ENCODE results near the gene ZMIZ1. TPM values are rescaled to one million over a fixed set of nuclear protein-coding genes. Genes with fewer than 3 reads are reported as not detected.

Gene ZMIZ1
- total and polyA plus RNA-seq, 4 donors: 3.9 to 19.1 (median 9.8) TPM

DNA sequence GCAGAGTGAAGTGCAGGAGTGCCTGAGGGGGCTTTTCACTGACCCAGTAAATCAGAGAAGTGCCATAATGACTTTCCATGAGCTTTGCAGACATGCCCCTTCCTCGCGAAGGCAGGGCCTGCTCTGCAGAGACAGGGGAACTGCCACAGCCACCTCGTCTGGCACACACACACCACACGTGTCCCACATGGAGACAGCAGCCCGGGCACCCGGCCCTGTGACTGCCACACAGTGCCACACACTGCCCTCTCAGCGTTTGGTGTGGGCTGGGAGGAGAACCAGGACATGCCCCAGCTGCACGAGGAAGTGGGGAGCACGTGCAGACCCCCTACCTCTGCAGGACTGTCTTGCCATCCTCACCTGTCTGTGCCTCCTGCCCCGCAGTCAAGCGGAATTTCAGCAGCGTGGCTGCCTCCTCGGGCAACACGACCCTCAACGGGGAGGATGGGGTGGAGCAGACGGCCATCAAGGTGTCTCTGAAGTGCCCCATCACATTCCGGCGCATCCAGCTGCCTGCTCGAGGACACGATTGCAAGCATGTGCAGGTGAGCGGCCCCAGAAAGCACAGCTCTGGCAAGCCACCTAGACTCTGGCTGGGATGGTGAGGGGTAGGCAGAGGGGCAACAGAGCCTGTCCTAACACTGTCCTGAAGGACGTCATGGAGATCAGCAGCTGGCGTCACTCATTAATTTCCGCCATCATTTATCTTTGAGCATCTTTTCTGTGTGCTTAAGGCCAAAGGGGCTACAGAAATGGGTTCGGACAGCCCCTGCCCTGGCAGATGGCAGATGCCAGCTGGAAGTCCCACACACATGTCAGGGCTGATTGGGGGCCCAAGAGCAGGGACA lies 235.1 kb downstream of the ZMIZ1 start:
- peaks cover 34 to 82% (median 49%) of the 10 kb centered on the region in 4 donors for H3K36me3 ChIP-seq (ENCODE audit: control insufficient read depth in 4 of 4, insufficient read depth in 3 of 4, low read depth in 1 of 4, low read length in 3 of 4)
- H3K27me3 ChIP-seq (ENCODE audit: control insufficient read depth in 4 of 4, insufficient read depth in 4 of 4, low read length in 3 of 4): no peaks in the 10 kb centered on the region
- no peak for DNase-seq (ENCODE audit: low spot score)
- H3K27ac ChIP-seq (ENCODE audit: low read depth in 1 of 2, low read length in 2 of 2): no peak overlapping the region
- no peaks in the 10 kb centered on the region for H3K9me3 ChIP-seq (ENCODE audit: control insufficient read depth in 4 of 4, low read length in 3 of 4)
- no peak overlapping the region for H3K4me3 ChIP-seq (ENCODE audit: low read depth in 1 of 3, low read length in 3 of 3)
- TF ChIP-seq ZBTB33 (IDR thresholded peaks at IDR 0.05) (no peak), RXRA (IDR thresholded peaks at IDR 0.05) (no peak), EGR1 (IDR thresholded peaks at IDR 0.05; ENCODE audit: low read depth in 2 of 2) (no peak), FOXA1 (IDR thresholded peaks at IDR 0.05) (no peak), JUND (IDR thresholded peaks at IDR 0.05) (no peak), SP1 (IDR thresholded peaks at IDR 0.05) (no peak), GABPA (IDR thresholded peaks at IDR 0.05 in 1 of 2, conservative IDR thresholded peaks at IDR 0.05 in 1 of 2) (no peak), YY1 (IDR thresholded peaks at IDR 0.05) (no peak), NR2F2 (IDR thresholded peaks at IDR 0.05) (no peak)
- TF ChIP-seq, protein P1, sequence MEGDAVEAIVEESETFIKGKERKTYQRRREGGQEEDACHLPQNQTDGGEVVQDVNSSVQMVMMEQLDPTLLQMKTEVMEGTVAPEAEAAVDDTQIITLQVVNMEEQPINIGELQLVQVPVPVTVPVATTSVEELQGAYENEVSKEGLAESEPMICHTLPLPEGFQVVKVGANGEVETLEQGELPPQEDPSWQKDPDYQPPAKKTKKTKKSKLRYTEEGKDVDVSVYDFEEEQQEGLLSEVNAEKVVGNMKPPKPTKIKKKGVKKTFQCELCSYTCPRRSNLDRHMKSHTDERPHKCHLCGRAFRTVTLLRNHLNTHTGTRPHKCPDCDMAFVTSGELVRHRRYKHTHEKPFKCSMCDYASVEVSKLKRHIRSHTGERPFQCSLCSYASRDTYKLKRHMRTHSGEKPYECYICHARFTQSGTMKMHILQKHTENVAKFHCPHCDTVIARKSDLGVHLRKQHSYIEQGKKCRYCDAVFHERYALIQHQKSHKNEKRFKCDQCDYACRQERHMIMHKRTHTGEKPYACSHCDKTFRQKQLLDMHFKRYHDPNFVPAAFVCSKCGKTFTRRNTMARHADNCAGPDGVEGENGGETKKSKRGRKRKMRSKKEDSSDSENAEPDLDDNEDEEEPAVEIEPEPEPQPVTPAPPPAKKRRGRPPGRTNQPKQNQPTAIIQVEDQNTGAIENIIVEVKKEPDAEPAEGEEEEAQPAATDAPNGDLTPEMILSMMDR (IDR thresholded peaks at IDR 0.05; ENCODE audit: low read depth, low read length, missing input control): no peak
- TF ChIP-seq, protein P2, sequence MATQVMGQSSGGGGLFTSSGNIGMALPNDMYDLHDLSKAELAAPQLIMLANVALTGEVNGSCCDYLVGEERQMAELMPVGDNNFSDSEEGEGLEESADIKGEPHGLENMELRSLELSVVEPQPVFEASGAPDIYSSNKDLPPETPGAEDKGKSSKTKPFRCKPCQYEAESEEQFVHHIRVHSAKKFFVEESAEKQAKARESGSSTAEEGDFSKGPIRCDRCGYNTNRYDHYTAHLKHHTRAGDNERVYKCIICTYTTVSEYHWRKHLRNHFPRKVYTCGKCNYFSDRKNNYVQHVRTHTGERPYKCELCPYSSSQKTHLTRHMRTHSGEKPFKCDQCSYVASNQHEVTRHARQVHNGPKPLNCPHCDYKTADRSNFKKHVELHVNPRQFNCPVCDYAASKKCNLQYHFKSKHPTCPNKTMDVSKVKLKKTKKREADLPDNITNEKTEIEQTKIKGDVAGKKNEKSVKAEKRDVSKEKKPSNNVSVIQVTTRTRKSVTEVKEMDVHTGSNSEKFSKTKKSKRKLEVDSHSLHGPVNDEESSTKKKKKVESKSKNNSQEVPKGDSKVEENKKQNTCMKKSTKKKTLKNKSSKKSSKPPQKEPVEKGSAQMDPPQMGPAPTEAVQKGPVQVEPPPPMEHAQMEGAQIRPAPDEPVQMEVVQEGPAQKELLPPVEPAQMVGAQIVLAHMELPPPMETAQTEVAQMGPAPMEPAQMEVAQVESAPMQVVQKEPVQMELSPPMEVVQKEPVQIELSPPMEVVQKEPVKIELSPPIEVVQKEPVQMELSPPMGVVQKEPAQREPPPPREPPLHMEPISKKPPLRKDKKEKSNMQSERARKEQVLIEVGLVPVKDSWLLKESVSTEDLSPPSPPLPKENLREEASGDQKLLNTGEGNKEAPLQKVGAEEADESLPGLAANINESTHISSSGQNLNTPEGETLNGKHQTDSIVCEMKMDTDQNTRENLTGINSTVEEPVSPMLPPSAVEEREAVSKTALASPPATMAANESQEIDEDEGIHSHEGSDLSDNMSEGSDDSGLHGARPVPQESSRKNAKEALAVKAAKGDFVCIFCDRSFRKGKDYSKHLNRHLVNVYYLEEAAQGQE (IDR thresholded peaks at IDR 0.05): no peak
- TF ChIP-seq, protein P3, sequence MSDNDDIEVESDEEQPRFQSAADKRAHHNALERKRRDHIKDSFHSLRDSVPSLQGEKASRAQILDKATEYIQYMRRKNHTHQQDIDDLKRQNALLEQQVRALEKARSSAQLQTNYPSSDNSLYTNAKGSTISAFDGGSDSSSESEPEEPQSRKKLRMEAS (IDR thresholded peaks at IDR 0.05): no peak
- WGBS: 95% methylated on average over 25 of the region's 25 CpGs
- no peak overlapping the region for H3K9ac ChIP-seq (ENCODE audit: low read depth in 1 of 2, low read length in 2 of 2)
- H3K4me1 ChIP-seq (ENCODE audit: control insufficient read depth in 4 of 4, insufficient read depth in 4 of 4, low read length in 3 of 4): peaks cover 0 to 15% (median 9%) of the 10 kb centered on the region in 4 donors

- DNase-seq (ENCODE audit: low spot score): no peak
- Histone ChIP-seq H3K9me3 (ENCODE audit: control insufficient read depth in 4 of 4, low read length in 3 of 4) (no peaks in the 10 kb centered on the region), H3K9ac (ENCODE audit: low read depth in 1 of 2, low read length in 2 of 2) (no peak overlapping the region), H3K4me3 (ENCODE audit: low read depth in 1 of 3, low read length in 3 of 3) (no peak overlapping the region), H3K4me1 (ENCODE audit: control insufficient read depth in 4 of 4, insufficient read depth in 4 of 4, low read length in 3 of 4) (peaks cover 0 to 15% (median 9%) of the 10 kb centered on the region in 4 donors), H3K36me3 (ENCODE audit: control insufficient read depth in 4 of 4, insufficient read depth in 3 of 4, low read depth in 1 of 4, low read length in 3 of 4) (peaks cover 34 to 82% (median 47%) of the 10 kb centered on the region in 4 donors), H3K27me3 (ENCODE audit: control insufficient read depth in 4 of 4, insufficient read depth in 4 of 4, low read length in 3 of 4) (no peaks in the 10 kb centered on the region), H3K27ac (ENCODE audit: low read depth in 1 of 2, low read length in 2 of 2) (no peak overlapping the region)
- WGBS: 92% methylated on average over 6 of the region's 6 CpGs
- TF ChIP-seq HNF4G (IDR thresholded peaks at IDR 0.05) (no peak), ATF3 (IDR thresholded peaks at IDR 0.05) (no peak), RXRA (IDR thresholded peaks at IDR 0.05) (no peak), RAD21 (IDR thresholded peaks at IDR 0.05) (no peak), FOXA2 (IDR thresholded peaks at IDR 0.05) (no peak), HNF4A (conservative IDR thresholded peaks at IDR 0.05) (no peak), SP1 (IDR thresholded peaks at IDR 0.05) (no peak), NR2F2 (IDR thresholded peaks at IDR 0.05) (no peak), YY1 (IDR thresholded peaks at IDR 0.05) (no peak), ZBTB33 (IDR thresholded peaks at IDR 0.05) (no peak)
- TF ChIP-seq, protein P3 (IDR thresholded peaks at IDR 0.05): no peak
- TF ChIP-seq, protein P1 (IDR thresholded peaks at IDR 0.05; ENCODE audit: low read depth, low read length, missing input control): no peak
These were observed 235.8 kb downstream of the ZMIZ1 start for GRCh38 chr10:79304479-79305087.
